Esophagus muscularis mucosa (tissue), 4 donors: ENCODE results near the gene TNFSF12. TPM values are rescaled to one million over a fixed set of nuclear protein-coding genes. Genes with fewer than 3 reads are reported as not detected.

Experiments
- DNase-seq: peaks from one replicate; pipeline ENCODE4 v3.0.0-alpha.2; 2017; ENCODE audit errors: extremely low spot score
- H3K27ac ChIP-seq, 4 donors: fragments of 200-600 bp; sonication (generic); replicated peaks in 1 of 4; 1 replicate in 3 of 4; 2 replicates in 1 of 4; pipeline ENCODE4 v1.5.1; 2016 to 2019; ENCODE audit warnings: mild to moderate bottlenecking in 1 of 4
- H3K27me3 ChIP-seq, 4 donors: fragments of 200-600 bp; sonication (generic); one replicate each; pipeline versions ENCODE4 v1.5.1 to v1.6.0; 2016 to 2019
- H3K36me3 ChIP-seq, 4 donors: fragments of 200-600 bp; sonication (generic); one replicate each; pipeline ENCODE4 v1.5.1; 2016 to 2019
- H3K4me1 ChIP-seq, 4 donors: fragments of 200-600 bp; sonication (generic); one replicate each; pipeline ENCODE4 v1.5.1; 2016 to 2019
- H3K4me3 ChIP-seq, 4 donors: fragments of 200-600 bp; sonication (generic); 1 replicate in 2 of 4; 2 replicates in 2 of 4; pipeline ENCODE4 v1.5.1; 2016 to 2019; ENCODE audit warnings: mild to moderate bottlenecking in 4 of 4, moderate library complexity in 1 of 4
- H3K9me3 ChIP-seq, 4 donors: fragments of 200-600 bp; sonication (generic); 1 replicate in 3 of 4; 2 replicates in 1 of 4; pipeline ENCODE4 v1.5.1; 2016 to 2019
- CTCF ChIP-seq, 3 experiments: fragments of 200-600 bp in 2 of 3; fragments of 450-650 bp in 1 of 3; sonication (generic) in 2 of 3; IDR thresholded peaks; one replicate each; pipeline ENCODE4 v1.5.1; 2017 to 2019; ENCODE audit warnings: antibody characterized with exemption in 3 of 3, mild to moderate bottlenecking in 2 of 3, moderate library complexity in 1 of 3
- EP300 ChIP-seq: sonication (generic); formaldehyde crosslinking; IDR thresholded peaks from one replicate; pipeline ENCODE4 v1.6.1; 2017; ENCODE audit warnings: antibody characterized with exemption
- POLR2A ChIP-seq: fragments of 450-650 bp; IDR thresholded peaks from one replicate; pipeline ENCODE4 v1.6.1; 2017; ENCODE audit warnings: antibody characterized with exemption, moderate library complexity, mild to moderate bottlenecking, low read depth
- POLR2AphosphoS5 ChIP-seq, 2 donors: sonication (generic); formaldehyde crosslinking; IDR thresholded peaks; one replicate each; pipeline ENCODE4 v1.6.1; 2017; ENCODE audit warnings: antibody characterized with exemption in 2 of 2
- WGBS: methylation state at CpG from one replicate; pipeline ENCODE4 v1.1.5; 2018; 5-methylcytosine and 5-hydroxymethylcytosine counted together
- intact Hi-C: fragments of 100-400 bp; cut with DNase I; formaldehyde crosslinking; loops from one replicate; pipeline ENCODE4 v1.15.1; 2023
- total RNA-seq, 4 donors: library from RNA; depleted of rRNA; stranded (reverse); fragments of >200 nt; gene quantifications; one replicate each; pipeline versions ENCODE4 v1.1.0 to v1.2.1, GENCODE V29; 2016

The TNFSF12 gene
- total RNA-seq, 4 donors from 2014 or later: 102 to 136 (median 122) TPM

GRCh38 chr17:7562208-7562605, 13.3 kb downstream of the TNFSF12 start:
- intact Hi-C loops: no loop called here
- no peak for TF ChIP-seq CTCF (IDR thresholded peaks at IDR 0.05)
- no peak for TF ChIP-seq EP300
- TF ChIP-seq POLR2A: no peak
- TF ChIP-seq POLR2AphosphoS5 (IDR thresholded peaks at IDR 0.05): no peak
- Histone ChIP-seq H3K9me3 (no peaks in the 10 kb centered on the region), H3K27ac (peak overlapping the region; percentile 89 to 99 (median 93)), H3K36me3 (peaks cover 32 to 44% (median 41%) of the 10 kb centered on the region in 4 donors), H3K4me1 (peaks cover 58 to 75% (median 67%) of the 10 kb centered on the region in 4 donors), H3K27me3 (no peaks in the 10 kb centered on the region), H3K4me3 (peak overlapping the region; percentile 74 to 96 (median 88))
- no peak for DNase-seq
- 1% methylated on average over 20 of the region's 28 CpGs for WGBS

- TF ChIP-seq CTCF (IDR thresholded peaks at IDR 0.05) (no peak), POLR2AphosphoS5 (IDR thresholded peaks at IDR 0.05) (no peak), EP300 (no peak), POLR2A (no peak)
- intact Hi-C loops: no loop called here
- H3K9me3 ChIP-seq: no peaks in the 10 kb centered on the region
- no peak for DNase-seq
- no peaks in the 10 kb centered on the region for H3K27me3 ChIP-seq
- WGBS: 85% methylated on average over 27 of the region's 30 CpGs
- peaks cover 37 to 52% (median 47%) of the 10 kb centered on the region in 4 donors for H3K36me3 ChIP-seq
- peaks cover 49 to 64% (median 56%) of the 10 kb centered on the region in 4 donors for H3K4me1 ChIP-seq
- peak overlapping the region; percentile 74 to 96 (median 88) for H3K4me3 ChIP-seq
- H3K27ac ChIP-seq: no peak overlapping the region
These were observed 14.4 kb downstream of the TNFSF12 start for GRCh38 chr17:7563115-7563869.

- TF ChIP-seq CTCF (IDR thresholded peaks at IDR 0.05) (no peak), POLR2AphosphoS5 (IDR thresholded peaks at IDR 0.05) (no peak), POLR2A (no peak), EP300 (no peak)
- Histone ChIP-seq H3K4me3 (no peak overlapping the region), H3K36me3 (peaks cover 50 to 73% (median 69%) of the 10 kb centered on the region in 4 donors), H3K9me3 (no peaks in the 10 kb centered on the region), H3K27me3 (no peaks in the 10 kb centered on the region), H3K4me1 (peaks cover 13 to 24% (median 21%) of the 10 kb centered on the region in 4 donors), H3K27ac (no peak overlapping the region)
- WGBS: 79% methylated on average over 5 of the region's 5 CpGs
- intact Hi-C loops: no loop called here
- no peak for DNase-seq
These were observed 20.7 kb downstream of the TNFSF12 start for GRCh38 chr17:7569571-7569970.

GRCh38 chr17:7570351-7570750, 21.5 kb downstream of the TNFSF12 start:
- H3K27ac ChIP-seq: no peak overlapping the region
- H3K9me3 ChIP-seq: no peaks in the 10 kb centered on the region
- H3K27me3 ChIP-seq: no peaks in the 10 kb centered on the region
- H3K36me3 ChIP-seq: peaks cover 50 to 73% (median 69%) of the 10 kb centered on the region in 4 donors
- no peak overlapping the region for H3K4me3 ChIP-seq
- no peak for DNase-seq
- peaks cover 21 to 29% (median 24%) of the 10 kb centered on the region in 4 donors for H3K4me1 ChIP-seq
- 98% methylated on average over 10 of the region's 10 CpGs for WGBS
- no peak for TF ChIP-seq EP300
- TF ChIP-seq CTCF (IDR thresholded peaks at IDR 0.05): no peak
- TF ChIP-seq POLR2AphosphoS5 (IDR thresholded peaks at IDR 0.05): no peak
- TF ChIP-seq POLR2A: no peak
- intact Hi-C loops: no loop called here
